HFFc6 (cell line): Measurements from ENCODE around the gene KCNQ2. TPM values are rescaled to one million over a fixed set of nuclear protein-coding genes. Genes with fewer than 3 reads are reported as not detected.

Source experiments
- DNase-seq: peaks from one replicate; pipeline ENCODE4 v3.0.0-alpha.2; 2018
- H3K27ac Mint-ChIP-seq: 2 replicates; pipeline ENCODE4 v1.8.0; 2020; ENCODE audit warnings: mild to moderate bottlenecking, mixed read lengths
- H3K27me3 Mint-ChIP-seq: 2 replicates; pipeline ENCODE4 v1.8.0; 2021; ENCODE audit warnings: mild to moderate bottlenecking, moderate library complexity, mixed read lengths; ENCODE audit not compliant: insufficient read depth
- H3K36me3 Mint-ChIP-seq: 2 replicates; pipeline ENCODE4 v1.8.0; 2021; ENCODE audit warnings: low read depth, mixed read lengths
- H3K4me1 Mint-ChIP-seq: 2 replicates; pipeline ENCODE4 v1.8.0; 2020; ENCODE audit warnings: low read depth, mixed read lengths
- H3K4me3 Mint-ChIP-seq: 2 replicates; pipeline ENCODE4 v1.8.0; 2020; ENCODE audit warnings: mild to moderate bottlenecking, moderate library complexity, mixed read lengths
- H3K9me3 Mint-ChIP-seq: 2 replicates; pipeline ENCODE4 v1.8.0; 2020; ENCODE audit warnings: mild to moderate bottlenecking, mixed read lengths
- CTCF ChIP-seq: fragments of 200-600 bp; sonication (generic); IDR thresholded peaks from 2 replicates; pipeline ENCODE4 v1.5.0; 2021; ENCODE audit warnings: antibody characterized with exemption, mild to moderate bottlenecking
- total RNA-seq, 6 experiments: library from RNA; stranded (reverse); fragmentation: NEBNext Ultra II Directional; extraction: Animal tissue kit (Norgen Biotek cat#: 25700); gene quantifications; 2 replicates in 1 of 6; 3 replicates in 5 of 6; pipeline ENCODE4 v1.2.3, GENCODE V29; 2021

Gene KCNQ2
- total RNA-seq, 6 experiments from 2014 or later: not detected

GRCh38 chr20:63361519-63362435 is 110.7 kb downstream of the KCNQ2 start:
- H3K27ac Mint-ChIP-seq: no peak overlapping the region
- DNase-seq: no peak
- no peaks in the 10 kb centered on the region for H3K36me3 Mint-ChIP-seq
- H3K27me3 Mint-ChIP-seq: peaks cover 20% of the 10 kb centered on the region
- H3K9me3 Mint-ChIP-seq: no peaks in the 10 kb centered on the region
- no peak overlapping the region for H3K4me3 Mint-ChIP-seq
- no peak for TF ChIP-seq CTCF
- H3K4me1 Mint-ChIP-seq: no peaks in the 10 kb centered on the region

- no peaks in the 10 kb centered on the region for H3K9me3 Mint-ChIP-seq
- DNase-seq: no peak
- no peak within 1 kb of the TSS for H3K27ac Mint-ChIP-seq
- no peaks in the 10 kb centered on the region for H3K36me3 Mint-ChIP-seq
- TF ChIP-seq CTCF: no peak
- no peak within 1 kb of the TSS for H3K4me3 Mint-ChIP-seq
- no peaks in the 10 kb centered on the region for H3K4me1 Mint-ChIP-seq
- peaks cover 18% of the 10 kb centered on the region for H3K27me3 Mint-ChIP-seq
Observed at GRCh38 chr20:63360850-63361518, 111.5 kb downstream of the KCNQ2 start, which contains the start of gene CHRNA4. TSS of gene CHRNA4 (minus strand) at chr20:63361349. CDS start at chr20:63361165, 184 bp downstream.

DNA sequence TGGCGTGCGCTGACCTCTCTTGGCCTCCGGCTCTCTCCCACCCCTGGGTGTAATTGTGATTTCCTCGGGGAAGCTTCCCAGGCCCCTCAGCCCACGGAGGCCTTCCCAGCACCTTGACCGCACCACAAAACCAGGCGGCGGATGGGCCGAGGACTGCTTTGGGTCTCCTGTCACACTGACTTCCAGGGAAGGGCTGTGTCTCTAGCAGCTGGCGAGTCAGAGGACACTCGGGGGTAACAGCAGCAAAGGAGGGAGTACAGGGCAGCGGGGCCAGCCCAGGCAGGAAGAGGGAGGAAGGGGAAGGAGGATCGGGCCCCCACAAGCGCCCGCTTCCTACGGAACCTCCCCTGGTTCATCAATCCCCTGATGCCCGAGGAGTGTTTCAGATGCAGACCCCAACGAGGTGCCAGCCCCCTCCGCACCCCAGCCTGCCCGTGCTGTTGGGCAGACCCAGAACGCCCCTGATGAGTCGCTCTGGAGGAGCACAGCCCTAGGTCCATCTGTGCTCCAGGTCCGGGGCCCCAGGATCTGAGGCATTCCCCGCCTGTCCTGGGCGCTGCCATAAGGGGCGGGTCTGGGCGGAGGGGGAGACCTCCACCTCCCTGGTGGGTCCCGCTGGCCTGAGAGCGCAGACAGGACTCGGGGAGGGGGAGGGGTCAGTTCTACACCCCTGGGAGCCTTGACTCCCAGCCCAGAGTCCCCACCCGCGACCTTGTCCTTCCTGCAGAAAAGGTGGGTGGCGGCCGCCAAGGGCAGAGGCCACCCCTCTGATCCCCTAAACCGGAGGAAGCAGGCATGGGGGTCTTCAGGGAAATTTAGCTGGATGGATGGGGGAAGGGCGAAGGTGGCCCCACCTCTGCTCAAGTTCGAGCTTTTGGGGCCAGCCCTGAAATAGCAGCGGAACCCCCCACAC is 112.3 kb downstream of the KCNQ2 start:
- TF ChIP-seq CTCF: no peak
- Mint-ChIP-seq H3K9me3 (no peaks in the 10 kb centered on the region), H3K4me1 (no peaks in the 10 kb centered on the region), H3K36me3 (no peaks in the 10 kb centered on the region), H3K27me3 (peaks cover 20% of the 10 kb centered on the region), H3K4me3 (no peak overlapping the region), H3K27ac (no peak overlapping the region)
- DNase-seq: no peak

DNA sequence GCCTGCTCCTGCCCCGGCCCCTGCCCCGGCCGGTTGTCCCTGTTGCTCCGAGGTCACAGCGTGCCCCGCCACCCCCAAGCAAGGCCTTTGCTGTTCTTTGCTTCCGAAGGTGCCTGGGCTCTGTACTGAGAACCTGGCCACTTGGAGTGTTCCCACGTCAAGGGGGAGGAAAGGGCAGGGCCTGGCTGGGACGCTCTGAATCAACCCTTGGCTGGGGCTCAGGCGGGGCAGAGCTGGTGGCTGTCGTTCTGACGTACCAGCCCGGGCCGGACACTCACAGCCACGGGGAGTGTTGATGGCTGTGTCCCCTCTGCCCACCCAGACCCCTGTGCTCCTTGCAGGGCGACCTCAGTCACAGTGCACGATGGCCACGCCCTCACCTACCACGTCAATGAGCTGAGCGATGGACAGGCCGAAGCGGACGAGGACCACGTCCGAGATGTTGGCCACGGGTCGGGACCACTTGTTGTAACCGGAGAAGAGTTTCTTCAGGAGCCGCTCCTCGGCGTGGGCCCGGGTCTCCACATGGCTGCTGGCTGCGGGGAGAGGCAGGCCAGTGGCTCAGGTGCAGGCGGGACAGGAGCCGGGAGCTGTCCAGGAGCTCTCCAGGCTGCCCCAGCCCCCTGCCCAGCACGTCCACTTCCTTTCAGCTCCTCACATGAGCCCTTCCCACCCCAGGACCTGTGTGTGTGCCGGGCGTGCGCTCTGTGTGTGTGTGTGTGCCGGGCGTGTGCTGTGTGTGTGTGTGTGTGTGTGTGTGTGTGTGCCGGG is 113.1 kb downstream of the KCNQ2 start:
- Mint-ChIP-seq H3K36me3 (no peaks in the 10 kb centered on the region), H3K27ac (no peak overlapping the region), H3K27me3 (peaks cover 23% of the 10 kb centered on the region), H3K9me3 (no peaks in the 10 kb centered on the region), H3K4me3 (no peak overlapping the region), H3K4me1 (no peaks in the 10 kb centered on the region)
- TF ChIP-seq CTCF: no peak
- no peak for DNase-seq
